ENCODE results near the gene HNRNPH2. TPM values are rescaled to one million over a fixed set of nuclear protein-coding genes. Genes with fewer than 3 reads are reported as not detected.

Gene HNRNPH2
- total and polyA plus RNA-seq, 2 experiments from 2014 or later = 59.0 to 97.8 TPM

DNA sequence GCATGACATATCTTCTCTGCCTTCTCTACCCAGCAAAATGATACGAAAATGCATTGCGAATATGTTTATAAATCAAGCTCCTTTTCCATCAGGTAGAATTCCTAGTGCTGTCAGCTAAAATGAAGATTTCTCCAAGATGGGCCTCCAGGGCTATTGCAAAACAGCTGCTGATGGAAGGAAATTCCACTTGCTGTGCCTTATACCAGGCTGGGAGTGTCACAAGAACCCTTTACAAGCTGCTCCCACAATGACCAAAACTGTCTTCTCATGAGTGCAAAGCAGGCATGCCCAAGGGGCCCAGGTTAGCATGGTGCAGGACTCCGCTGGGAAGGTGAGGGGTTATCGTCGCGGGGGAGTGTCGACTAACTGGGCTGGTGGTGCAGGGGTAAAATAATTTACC lies 8.7 kb downstream of the HNRNPH2 start:
- peaks cover 7% of the 10 kb centered on the region; the same call in 1 of the 2 replicates for H3K4me1 ChIP-seq (ENCODE audit: insufficient read depth)
- H3K36me3 ChIP-seq (ENCODE audit: low read depth) = no peaks in the 10 kb centered on the region
- DNase-seq = no peak
- no peak overlapping the region for H3K27ac ChIP-seq
- H2AFZ ChIP-seq = no peak overlapping the region
- H4K20me1 ChIP-seq (ENCODE audit: insufficient read depth) = no peaks in the 10 kb centered on the region
- in situ Hi-C loops (cut with MboI) = loop anchor here (25.0 kb wide), 1 partner anchor 221 kb away; no protein-coding TSS in a partner anchor
- no peak overlapping the region for H3K4me3 ChIP-seq
- no peak overlapping the region for H3K4me2 ChIP-seq (ENCODE audit: unreplicated experiment)
- H3K79me2 ChIP-seq (ENCODE audit: insufficient read depth) = peaks cover 31% of the 10 kb centered on the region
- 0 out of 2 replicates have a peak, but pooled peaks cover 4% of the 10 kb centered on the region for H3F3A ChIP-seq (ENCODE audit: insufficient read depth)
- no peak overlapping the region for H3K9ac ChIP-seq
- H3K9me2 ChIP-seq (ENCODE audit: insufficient read depth) = no peaks in the 10 kb centered on the region
- H3K9me3 ChIP-seq (ENCODE audit: low read depth) = no peaks in the 10 kb centered on the region
- H3K27me3 ChIP-seq (replicated peaks; ENCODE audit: insufficient read depth) = no peaks in the 10 kb centered on the region
- TF ChIP-seq EZH2 (IDR thresholded peaks at IDR 0.05; ENCODE audit: insufficient read depth, poor library complexity, severe bottlenecking) (no peak), EZH2phosphoT487 (IDR thresholded peaks at IDR 0.05; ENCODE audit: insufficient read depth, low read depth) (no peak)
- WGBS, 2 experiments (ENCODE audit: low coverage in 1 of 2, low lambda C conversion rate in 2 of 2, missing lambda C conversion rate in 2 of 2) = 94 to 100% methylated on average over 7 of the region's 7 CpGs

DNA sequence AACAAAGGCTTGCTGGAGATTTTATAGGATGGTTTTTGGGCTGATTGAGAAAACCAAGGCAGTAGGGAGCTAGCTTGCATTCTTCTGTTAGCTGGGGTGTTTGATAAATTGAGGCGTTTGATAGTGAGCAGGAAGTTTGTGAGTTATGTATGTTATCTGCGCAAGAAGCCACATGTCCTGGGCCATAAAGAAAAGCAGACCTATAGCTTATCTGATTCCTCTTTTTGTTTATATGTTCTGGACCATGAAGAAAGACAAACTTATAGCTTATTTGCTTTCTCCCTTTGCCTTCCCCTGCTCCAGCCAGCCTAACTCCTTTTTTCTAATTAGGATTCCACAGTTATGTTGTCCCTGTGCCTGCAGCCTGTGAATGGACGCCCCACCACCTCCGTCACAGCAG lies 9.2 kb downstream of the HNRNPH2 start:
- peak overlapping the region; percentile 91 for H2AFZ ChIP-seq
- in situ Hi-C loops (cut with MboI) = loop anchor here (25.0 kb wide), 1 partner anchor 220 kb away; no protein-coding TSS in a partner anchor

DNA sequence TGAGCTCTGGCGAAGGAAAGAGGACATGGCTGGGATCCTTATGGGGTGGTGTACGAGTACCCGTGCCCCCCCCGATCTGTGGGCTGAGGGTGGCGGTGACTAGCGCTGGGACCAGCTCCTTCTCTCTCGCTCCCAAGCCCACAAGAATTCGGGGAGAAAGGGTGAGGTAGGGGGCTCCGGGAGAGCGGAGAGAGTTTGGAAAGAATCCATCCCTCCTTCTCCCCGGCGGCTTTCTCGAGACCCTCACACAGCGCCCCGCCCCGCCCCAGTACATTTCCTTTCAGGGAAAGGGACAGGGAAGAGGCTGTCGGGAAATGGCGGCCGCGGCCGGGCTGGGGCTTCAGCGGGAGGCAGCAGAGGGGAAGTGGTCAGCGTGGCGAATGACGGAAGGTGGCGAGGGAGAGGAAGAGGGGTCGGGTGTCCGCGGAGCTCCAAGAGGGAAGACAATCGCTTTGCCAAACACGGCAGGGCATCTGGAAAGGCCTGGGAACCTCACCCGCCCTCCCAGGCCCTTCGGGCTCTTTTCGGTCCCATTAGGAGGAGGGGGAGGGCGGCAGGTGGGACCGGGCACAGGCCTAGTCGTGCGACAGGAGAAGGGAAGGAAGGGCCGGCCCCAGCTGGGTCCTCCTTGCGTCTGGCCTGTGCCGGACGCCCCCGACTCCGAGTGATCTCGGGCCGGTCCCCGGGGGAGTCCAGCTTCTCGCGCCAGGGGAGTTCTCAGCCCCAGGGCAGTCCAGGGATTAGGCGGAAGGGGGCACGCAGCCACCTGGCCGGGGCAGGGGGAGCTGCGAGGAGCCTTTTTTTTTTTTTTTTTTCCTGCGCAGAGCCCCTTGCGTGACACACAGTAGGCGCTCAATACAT lies 10.2 kb downstream of the HNRNPH2 start:
- peak overlapping the region; percentile 95 for H3K9ac ChIP-seq
- in situ Hi-C loops (cut with MboI) = loop anchor here (25.0 kb wide), 1 partner anchor 219 kb away; no protein-coding TSS in a partner anchor

More for the DNA sequence above, 9.2 kb downstream of the HNRNPH2 start:
- H3K36me3 ChIP-seq (ENCODE audit: low read depth) = no peaks in the 10 kb centered on the region
- no peaks in the 10 kb centered on the region for H3K9me3 ChIP-seq (ENCODE audit: low read depth)
- H3K4me1 ChIP-seq (ENCODE audit: insufficient read depth) = peaks cover 7% of the 10 kb centered on the region; the same call in 1 of the 2 replicates
- no peak overlapping the region for H3K9ac ChIP-seq
- H3K27ac ChIP-seq = no peak overlapping the region
- DNase-seq = no peak
- no peaks in the 10 kb centered on the region for H3K27me3 ChIP-seq (replicated peaks; ENCODE audit: insufficient read depth)
- H3K4me2 ChIP-seq (ENCODE audit: unreplicated experiment) = peak overlapping the region; percentile 80
- H3K79me2 ChIP-seq (ENCODE audit: insufficient read depth) = peaks cover 26% of the 10 kb centered on the region
- H3K9me2 ChIP-seq (ENCODE audit: insufficient read depth) = no peaks in the 10 kb centered on the region
- H4K20me1 ChIP-seq (ENCODE audit: insufficient read depth) = no peaks in the 10 kb centered on the region
- H3F3A ChIP-seq (ENCODE audit: insufficient read depth) = 0 out of 2 replicates have a peak, but pooled peaks cover 4% of the 10 kb centered on the region
- no peak overlapping the region for H3K4me3 ChIP-seq
- WGBS, 2 experiments (ENCODE audit: low coverage in 1 of 2, low lambda C conversion rate in 2 of 2, missing lambda C conversion rate in 2 of 2) = 67 to 71% methylated on average over 4 of the region's 4 CpGs
- TF ChIP-seq EZH2phosphoT487 (IDR thresholded peaks at IDR 0.05; ENCODE audit: insufficient read depth, low read depth) (no peak), EZH2 (IDR thresholded peaks at IDR 0.05; ENCODE audit: insufficient read depth, poor library complexity, severe bottlenecking) (no peak)

DNA sequence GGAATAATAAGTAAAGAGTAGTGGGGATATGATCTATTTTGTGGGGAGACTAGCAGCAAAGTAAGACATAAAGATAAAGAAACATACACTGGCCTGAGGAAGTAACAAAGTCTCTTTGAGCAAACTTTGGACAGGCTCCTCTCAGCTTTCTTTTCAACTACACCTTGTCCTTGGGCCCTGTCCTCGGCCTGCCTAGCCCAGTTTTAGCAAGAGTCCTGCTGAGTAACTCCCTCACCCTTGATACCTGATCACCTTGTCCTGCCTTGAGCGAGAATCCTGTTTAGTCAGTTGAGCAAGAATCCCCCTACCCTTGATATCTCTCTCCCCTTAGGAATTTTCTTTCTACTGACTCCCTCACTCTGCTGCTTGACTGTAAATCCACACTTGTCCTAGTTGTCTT lies 11.5 kb downstream of the HNRNPH2 start:
- peak overlapping the region; percentile 91; the same call in 1 of the 2 replicates for H2AFZ ChIP-seq
- no peaks in the 10 kb centered on the region for H3F3A ChIP-seq (ENCODE audit: insufficient read depth)
- DNase-seq = no peak
- no peak overlapping the region for H3K9ac ChIP-seq
- H4K20me1 ChIP-seq (ENCODE audit: insufficient read depth) = no peaks in the 10 kb centered on the region
- no peaks in the 10 kb centered on the region for H3K27me3 ChIP-seq (replicated peaks; ENCODE audit: insufficient read depth)
- 0 out of 2 replicates have a peak, but pooled peaks cover 4% of the 10 kb centered on the region for H3K79me2 ChIP-seq (ENCODE audit: insufficient read depth)
- peak overlapping the region; percentile 80 for H3K4me2 ChIP-seq (ENCODE audit: unreplicated experiment)
- peaks cover 3% of the 10 kb centered on the region; the same call in 1 of the 2 replicates for H3K4me1 ChIP-seq (ENCODE audit: insufficient read depth)
- H3K9me2 ChIP-seq (ENCODE audit: insufficient read depth) = no peaks in the 10 kb centered on the region
- H3K27ac ChIP-seq = no peak overlapping the region
- WGBS, 2 experiments (ENCODE audit: low coverage in 1 of 2, low lambda C conversion rate in 2 of 2, missing lambda C conversion rate in 2 of 2) = 100% methylated on average over 2 of the region's 2 CpGs
- no peak overlapping the region; the same call in 1 of the 2 replicates for H3K4me3 ChIP-seq
- TF ChIP-seq EZH2phosphoT487 (IDR thresholded peaks at IDR 0.05; ENCODE audit: insufficient read depth, low read depth) = no peak
- TF ChIP-seq EZH2 (IDR thresholded peaks at IDR 0.05; ENCODE audit: insufficient read depth, poor library complexity, severe bottlenecking) = no peak
- no peaks in the 10 kb centered on the region for H3K9me3 ChIP-seq (ENCODE audit: low read depth)
- H3K36me3 ChIP-seq (ENCODE audit: low read depth) = no peaks in the 10 kb centered on the region
- in situ Hi-C loops (cut with MboI) = loop anchor here (25.0 kb wide), 1 partner anchor 218 kb away; no protein-coding TSS in a partner anchor

More for the DNA sequence above, 10.2 kb downstream of the HNRNPH2 start:
- H3K27me3 ChIP-seq (replicated peaks; ENCODE audit: insufficient read depth) = no peaks in the 10 kb centered on the region
- H3K27ac ChIP-seq = peak overlapping the region; percentile 62
- no peaks in the 10 kb centered on the region for H4K20me1 ChIP-seq (ENCODE audit: insufficient read depth)
- no peaks in the 10 kb centered on the region for H3K36me3 ChIP-seq (ENCODE audit: low read depth)
- H2AFZ ChIP-seq = peak overlapping the region; percentile 91
- H3K4me1 ChIP-seq (ENCODE audit: insufficient read depth) = peaks cover 7% of the 10 kb centered on the region; the same call in 1 of the 2 replicates
- DNase-seq = peak; percentile 50
- peak overlapping the region; percentile 79 for H3K4me3 ChIP-seq
- H3K4me2 ChIP-seq (ENCODE audit: unreplicated experiment) = peak overlapping the region; percentile 80
- H3K9me2 ChIP-seq (ENCODE audit: insufficient read depth) = no peaks in the 10 kb centered on the region
- 0 out of 2 replicates have a peak, but pooled peaks cover 4% of the 10 kb centered on the region for H3F3A ChIP-seq (ENCODE audit: insufficient read depth)
- 2 to 3% methylated on average over 11 to 48 of the region's 56 CpGs for whole genome bisulfite sequencing, 2 experiments (ENCODE audit: low coverage in 1 of 2, low lambda C conversion rate in 2 of 2, missing lambda C conversion rate in 2 of 2)
- H3K9me3 ChIP-seq (ENCODE audit: low read depth) = no peaks in the 10 kb centered on the region
- peaks cover 15% of the 10 kb centered on the region for H3K79me2 ChIP-seq (ENCODE audit: insufficient read depth)
- TF ChIP-seq EZH2phosphoT487 (IDR thresholded peaks at IDR 0.05; ENCODE audit: insufficient read depth, low read depth) (no peak), EZH2 (IDR thresholded peaks at IDR 0.05; ENCODE audit: insufficient read depth, poor library complexity, severe bottlenecking) (no peak)

Data from GM23248 (cell line).